GM19193 (cell line): Measurements from ENCODE around the gene B4GALT5.

ENCODE experiments used
- POLR2A ChIP-seq: IDR thresholded peaks from 4 replicates; pipeline ENCODE4 v1.6.1; 2011; ENCODE audit not compliant: insufficient read depth, insufficient read length; ENCODE audit errors: extremely low read depth

The B4GALT5 gene

GRCh38 chr20:49597825-49598395, 115.8 kb downstream of the B4GALT5 start:
- no peak for TF ChIP-seq POLR2A

- TF ChIP-seq POLR2A = no peak
These were observed 117.7 kb downstream of the B4GALT5 start for GRCh38 chr20:49595811-49596561.

GRCh38 chr20:49595346-49595745, 118.3 kb downstream of the B4GALT5 start:
- TF ChIP-seq POLR2A = no peak

- TF ChIP-seq POLR2A = no peak
These were observed 118.8 kb downstream of the B4GALT5 start for GRCh38 chr20:49594931-49595315.

- no peak for TF ChIP-seq POLR2A
These were observed 119.3 kb downstream of the B4GALT5 start for GRCh38 chr20:49594143-49594930.

GRCh38 chr20:49593466-49594142, 120.1 kb downstream of the B4GALT5 start:
- no peak for TF ChIP-seq POLR2A

GRCh38 chr20:49592120-49592519, 121.6 kb downstream of the B4GALT5 start:
- TF ChIP-seq POLR2A = no peak

GRCh38 chr20:49591217-49591865, 122.3 kb downstream of the B4GALT5 start:
- TF ChIP-seq POLR2A = no peak

- no peak for TF ChIP-seq POLR2A
These were observed 123.3 kb downstream of the B4GALT5 start for GRCh38 chr20:49590163-49591017.

GRCh38 chr20:49589747-49590146, 123.9 kb downstream of the B4GALT5 start:
- no peak for TF ChIP-seq POLR2A

GRCh38 chr20:49587111-49587570, 126.5 kb downstream of the B4GALT5 start:
- no peak for TF ChIP-seq POLR2A

- no peak for TF ChIP-seq POLR2A
These were observed 128.0 kb downstream of the B4GALT5 start for GRCh38 chr20:49585585-49586245.
